H4 (cell line): ENCODE results near the gene TMEM187. TPM values are rescaled to one million over a fixed set of nuclear protein-coding genes. Genes with fewer than 3 reads are reported as not detected.
A peak's percentile ranks its signal among the peaks of the same experiment; 100 is the strongest.

Experiments
- DNase-seq: peaks from one replicate; pipeline ENCODE4 v3.0.0-alpha.2; 2015; ENCODE audit warnings: low spot score
- total RNA-seq: library from RNA; depleted of rRNA; stranded (reverse); fragments of >200 nt; shearing (Covaris generic); gene quantifications from 2 replicates; pipeline ENCODE4 v1.2.3, GENCODE V29; 2014; rRNA removed

The TMEM187 gene, protein sequence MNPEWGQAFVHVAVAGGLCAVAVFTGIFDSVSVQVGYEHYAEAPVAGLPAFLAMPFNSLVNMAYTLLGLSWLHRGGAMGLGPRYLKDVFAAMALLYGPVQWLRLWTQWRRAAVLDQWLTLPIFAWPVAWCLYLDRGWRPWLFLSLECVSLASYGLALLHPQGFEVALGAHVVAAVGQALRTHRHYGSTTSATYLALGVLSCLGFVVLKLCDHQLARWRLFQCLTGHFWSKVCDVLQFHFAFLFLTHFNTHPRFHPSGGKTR
- 2.2 and 2.7 TPM in 2 replicates for total RNA-seq

DNA sequence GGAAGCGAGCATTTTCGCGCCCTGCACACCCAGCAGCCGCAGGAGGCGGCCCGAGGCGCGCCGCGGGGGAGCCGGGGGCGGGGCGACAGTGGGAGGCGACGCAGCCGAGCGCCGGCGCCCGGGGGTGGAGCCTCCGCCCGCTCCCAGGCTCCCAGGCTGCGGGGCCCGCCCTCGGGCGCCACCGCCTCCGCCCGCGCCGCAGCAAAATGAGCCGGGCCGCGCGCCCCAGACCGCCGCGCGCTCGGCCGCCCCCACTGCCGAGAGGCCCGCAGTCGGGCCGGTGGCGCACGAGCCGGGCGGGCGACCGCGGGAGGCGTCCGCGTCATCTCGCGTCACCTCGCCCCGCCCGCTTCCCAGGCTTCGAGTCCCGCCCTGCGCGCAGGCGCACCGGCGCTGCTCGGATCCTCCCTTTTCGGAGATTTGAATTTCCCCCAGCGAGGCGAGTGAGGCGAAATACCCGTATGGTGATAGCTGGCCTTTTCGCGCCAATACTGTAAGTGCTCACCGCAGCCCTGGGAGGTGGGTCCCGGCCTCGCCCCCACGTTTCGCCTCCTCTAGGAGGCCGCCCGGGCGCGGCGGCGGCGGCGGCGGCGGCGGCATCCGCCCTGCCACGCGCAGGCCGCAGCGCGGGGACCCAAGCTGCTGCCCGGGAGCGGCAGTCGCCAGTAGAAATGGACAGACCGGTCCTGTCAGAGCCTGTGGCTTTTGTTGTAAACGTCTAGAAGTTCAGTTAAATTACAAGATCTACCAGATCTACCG lies at the start of gene TMEM187:
Gene TMEM187, plus strand, starts transcription at position 387 of the 759 bp plus-strand sequence. CDS start 9,309 bp downstream, outside the sequence.
- DNase-seq, result peak; percentile 90

DNA sequence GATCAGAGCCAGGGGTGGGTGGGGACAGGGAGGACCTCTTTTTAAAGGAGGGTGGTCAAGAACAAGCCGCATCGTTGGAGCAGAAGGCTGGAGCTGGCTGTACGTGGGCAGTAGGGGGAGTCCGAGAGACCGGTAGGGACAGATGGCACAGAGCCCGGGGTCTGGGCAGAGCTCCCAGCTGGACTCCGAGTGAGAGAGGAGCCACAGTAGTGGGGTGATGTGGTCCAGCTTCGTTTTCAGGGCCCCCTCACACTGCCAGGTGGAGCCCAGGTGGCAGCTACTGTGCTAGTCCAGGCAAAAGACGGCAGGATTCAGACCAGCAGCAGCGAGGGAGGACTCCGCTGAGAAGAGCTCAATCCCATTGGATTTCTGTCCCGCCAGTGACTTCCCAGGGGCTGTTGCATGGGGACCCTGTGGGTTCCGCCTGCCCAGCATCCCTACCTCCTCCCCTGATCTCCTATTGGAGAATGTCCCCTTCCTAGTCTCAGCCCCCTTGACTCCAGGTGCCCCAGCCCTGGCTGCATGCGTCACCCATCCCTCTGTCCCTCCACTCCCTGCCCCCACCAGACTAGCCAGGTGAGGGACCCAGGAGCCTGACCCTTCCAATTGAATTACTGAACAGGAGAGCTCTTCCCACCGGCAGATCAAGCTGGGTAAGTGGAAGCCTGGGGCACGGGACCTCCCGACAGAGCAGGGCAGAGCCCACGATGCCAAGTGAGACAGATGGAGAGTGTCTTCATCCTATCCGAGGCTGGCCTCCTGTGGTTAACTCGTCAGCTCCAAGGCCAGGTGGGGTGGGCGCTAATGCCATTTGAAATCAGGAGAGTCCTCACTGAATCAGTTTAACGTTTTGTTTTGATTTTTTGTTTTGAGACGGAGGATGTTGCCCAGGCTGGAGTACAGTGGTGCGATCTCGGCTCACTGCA lies 49.4 kb upstream of the TMEM187 start:
- DNase-seq, result peak; percentile 53

DNA sequence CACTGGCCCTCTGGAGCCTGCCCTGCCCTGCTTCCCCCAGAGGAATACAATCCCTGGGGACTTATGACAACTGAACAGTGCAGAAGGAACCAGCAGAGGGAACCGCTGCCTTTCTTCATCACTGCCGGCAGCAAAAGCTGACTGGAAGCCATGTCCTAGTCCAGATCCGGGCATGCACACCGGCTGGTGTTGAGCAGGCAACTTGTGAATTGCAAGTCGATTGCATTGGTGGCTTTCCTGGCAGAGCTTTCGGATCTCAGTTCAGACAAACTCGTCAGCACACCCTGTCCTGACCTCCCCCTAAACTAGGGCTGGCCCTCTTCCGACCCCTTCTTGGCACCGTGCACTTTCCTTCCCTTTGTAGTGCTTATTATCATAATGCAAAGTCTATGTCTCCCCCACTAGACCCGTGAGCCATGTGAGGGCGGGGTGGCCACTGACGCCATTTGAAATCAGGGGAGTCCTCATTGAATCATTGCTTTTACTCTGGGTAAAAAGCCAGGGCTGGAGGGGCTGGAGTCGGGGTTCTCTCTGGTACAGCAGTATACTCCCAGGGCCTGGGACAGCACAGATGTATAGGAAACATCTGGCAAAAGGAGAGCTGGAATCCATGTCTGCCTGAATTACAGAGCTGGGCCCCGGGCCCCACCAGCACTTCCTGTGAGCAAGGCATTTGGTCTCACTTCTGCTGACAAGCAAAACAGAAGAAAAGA lies 48.2 kb upstream of the TMEM187 start:
- DNase-seq, result peak; percentile 28

DNA sequence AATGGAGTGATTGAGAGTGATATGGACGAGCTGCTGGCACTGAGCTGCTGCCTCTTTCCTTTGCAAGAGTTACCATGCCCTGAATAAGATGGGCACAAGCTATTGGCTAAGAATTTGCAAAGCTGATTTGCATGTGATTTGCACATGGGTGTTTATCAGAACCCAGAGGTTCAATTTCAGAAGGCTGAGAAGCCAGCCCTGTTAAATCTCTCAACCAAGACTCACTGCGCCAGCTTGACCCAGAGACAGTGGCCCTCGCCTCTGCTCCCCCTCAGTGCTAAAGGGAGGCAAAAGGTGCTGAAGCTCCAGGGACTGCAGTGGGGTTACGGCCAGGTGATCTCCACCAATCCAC lies 47.2 kb upstream of the TMEM187 start:
- no peak for DNase-seq

DNA sequence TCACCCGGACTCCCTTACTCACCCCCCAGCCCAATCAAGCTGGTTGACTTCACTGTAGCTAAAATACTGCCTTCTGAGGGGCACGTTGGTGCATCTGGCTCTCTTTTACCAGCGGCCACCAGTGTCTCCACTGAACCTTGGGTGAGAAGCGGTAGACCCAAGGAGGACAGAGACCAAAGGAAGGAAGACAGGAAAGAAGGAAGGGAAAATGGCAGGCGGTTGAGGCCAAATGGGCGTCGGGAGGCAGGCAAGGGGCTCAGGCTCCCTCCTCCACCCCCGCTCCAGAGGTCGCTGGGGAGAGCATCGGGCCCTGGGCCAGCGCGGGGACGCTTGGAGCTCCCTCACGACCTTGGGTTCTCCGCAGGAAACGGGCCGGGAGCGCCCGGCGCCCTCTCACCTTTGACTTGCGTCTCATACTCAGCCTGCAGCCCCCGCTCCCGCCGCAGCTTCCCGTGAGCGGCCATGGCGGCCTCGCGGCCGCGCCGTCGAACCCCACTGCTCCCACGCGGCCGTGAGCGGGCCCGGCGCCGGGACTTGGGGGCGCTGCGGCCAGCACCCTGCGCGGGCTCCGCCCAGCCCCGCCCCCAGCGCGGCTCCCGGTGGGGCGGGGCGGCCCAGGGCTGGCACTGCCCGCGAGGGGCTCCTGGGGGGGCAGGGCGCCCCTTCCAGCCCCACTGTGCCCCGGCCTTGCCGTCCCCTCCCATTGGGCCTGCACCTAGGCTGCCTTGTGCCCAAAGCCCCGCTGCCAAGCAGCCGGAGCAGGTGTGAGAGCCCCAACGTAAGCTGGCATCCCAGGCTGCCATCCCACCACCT lies 46.6 kb upstream of the TMEM187 start, which contains the start of gene ARHGAP4:
Gene ARHGAP4, minus strand, starts transcription at position 526 of the 813 bp plus-strand sequence. Its CDS starts 62 bp downstream, at position 464.
- no peak for DNase-seq

DNA sequence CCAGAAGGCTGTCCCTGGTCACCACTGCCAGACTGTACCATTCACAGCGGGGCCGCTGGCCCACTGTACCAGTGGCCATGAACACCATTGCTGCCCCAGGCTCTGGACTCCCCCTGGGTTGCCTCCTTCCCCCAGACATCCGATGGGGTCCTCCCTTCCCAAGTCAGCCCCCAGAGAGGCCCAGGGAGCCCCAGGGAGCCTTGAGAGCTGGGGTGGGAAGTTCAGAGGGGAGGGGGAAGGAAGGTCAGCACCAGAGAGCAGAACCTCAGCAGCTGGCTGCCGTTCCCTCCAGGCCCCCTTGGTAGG lies 46.0 kb upstream of the TMEM187 start:
- DNase-seq, result no peak

DNA sequence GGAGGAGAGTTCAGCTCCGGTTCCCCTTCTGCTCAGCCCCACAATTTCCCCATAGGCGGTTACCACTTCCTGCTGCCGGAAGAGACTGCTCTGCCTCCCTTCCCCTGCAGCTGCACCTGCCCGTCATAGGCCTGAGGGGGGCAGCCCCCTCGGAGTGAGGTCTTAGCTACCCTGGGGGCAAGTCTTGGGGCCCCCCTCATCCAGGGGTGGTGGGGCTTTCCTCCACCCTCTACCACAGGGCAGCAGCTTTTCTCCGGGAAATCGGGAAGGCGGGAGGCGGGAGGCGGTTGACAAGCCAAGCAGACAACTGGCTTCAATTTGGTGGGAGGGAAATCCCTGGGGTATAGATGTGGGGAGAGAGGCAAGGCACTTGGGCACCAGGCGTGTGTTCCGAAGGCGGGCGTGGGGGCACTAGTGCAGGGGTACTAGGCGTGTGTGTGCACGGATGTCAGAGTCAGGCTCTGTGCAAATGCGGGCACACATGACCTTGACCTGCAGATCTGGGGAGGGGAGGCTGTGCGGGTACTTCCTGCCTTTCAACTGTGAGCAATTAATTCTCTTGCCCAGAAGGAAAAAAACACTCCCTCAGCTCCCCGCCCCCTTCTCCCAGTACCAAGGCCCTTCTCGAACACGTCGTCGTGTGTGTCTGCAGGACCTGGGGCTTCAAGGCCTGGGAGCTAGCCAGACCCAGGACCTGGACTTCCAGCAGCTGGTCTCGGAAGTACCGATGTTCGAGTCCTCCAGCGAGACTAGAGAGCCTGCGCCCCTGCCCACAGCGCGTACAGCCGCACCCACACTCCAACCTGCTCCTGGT lies 45.5 kb upstream of the TMEM187 start:
- DNase-seq, result no peak

DNA sequence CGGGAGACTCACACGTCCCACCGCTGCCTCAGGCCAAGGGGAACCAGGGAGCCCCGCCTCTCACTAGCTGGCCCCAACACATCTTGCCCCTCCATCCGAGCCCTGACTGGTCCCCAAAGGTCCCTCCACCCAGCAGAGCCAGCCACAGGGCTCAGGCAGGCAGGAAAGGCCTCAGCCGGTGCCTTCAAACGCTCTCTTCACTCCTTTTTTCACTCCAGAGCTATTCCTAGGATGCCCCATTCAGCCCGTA lies 45.0 kb upstream of the TMEM187 start:
- no peak for DNase-seq

DNA sequence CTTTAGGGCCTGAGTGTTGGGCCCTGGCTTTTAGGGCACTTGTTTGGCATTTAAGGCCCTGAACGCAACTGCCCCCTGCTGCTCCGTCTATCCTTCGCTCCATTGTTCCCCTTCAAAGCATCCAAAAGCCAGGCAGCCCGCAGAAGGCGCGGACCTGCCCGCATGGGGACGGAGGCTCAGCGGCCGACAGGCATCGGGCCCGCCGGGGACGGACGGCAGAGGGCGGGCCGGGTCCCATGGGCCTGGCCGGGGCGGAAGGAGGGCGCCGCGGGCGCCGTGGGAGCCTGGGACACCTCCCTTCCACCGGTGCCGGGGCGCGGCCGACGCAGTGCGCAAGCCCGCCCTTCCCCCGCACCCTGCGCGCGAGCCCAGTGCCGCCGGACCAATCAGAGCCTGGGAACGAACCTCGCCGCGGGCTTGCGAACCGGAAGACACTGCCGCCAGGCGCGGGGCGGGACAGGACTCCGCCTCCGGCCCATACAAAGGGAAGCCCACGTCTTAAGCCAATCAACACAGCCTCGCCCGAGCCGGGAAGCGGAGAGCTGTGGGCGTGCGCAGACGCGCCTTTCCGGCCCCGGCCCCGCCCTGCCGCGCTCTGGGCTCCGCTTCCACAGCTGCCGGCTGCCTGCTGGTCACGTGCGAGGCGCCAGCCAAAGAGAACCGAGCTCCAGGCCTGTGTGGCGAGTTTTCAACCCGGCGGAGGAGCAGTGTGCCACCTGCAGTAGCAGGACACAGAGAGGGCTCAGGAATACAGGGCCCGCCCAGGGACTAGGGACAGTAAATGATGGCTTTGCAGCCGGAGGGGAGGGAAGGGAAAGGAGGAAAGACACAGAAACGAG lies 44.4 kb upstream of the TMEM187 start:
- DNase-seq, result peak; percentile 96

DNA sequence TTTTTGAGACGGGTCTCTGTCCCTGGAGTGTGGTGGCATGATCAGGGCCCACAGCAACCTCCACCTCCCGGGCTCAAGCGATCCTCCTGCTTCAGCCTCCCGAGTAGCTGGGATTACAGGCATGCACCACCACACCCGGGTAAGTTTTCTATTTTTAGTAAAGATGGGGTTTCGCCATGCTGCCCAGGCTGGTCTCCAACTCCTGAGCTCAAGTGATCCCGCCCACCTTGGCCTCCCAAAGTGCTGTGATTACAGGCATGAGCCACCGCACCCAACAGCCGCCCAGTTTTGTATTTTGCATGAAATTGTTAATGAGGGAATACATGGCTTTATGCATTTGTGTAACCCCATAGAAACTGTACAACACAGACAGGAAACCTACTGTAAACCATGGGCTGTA lies 43.7 kb upstream of the TMEM187 start:
- no peak for DNase-seq

DNA sequence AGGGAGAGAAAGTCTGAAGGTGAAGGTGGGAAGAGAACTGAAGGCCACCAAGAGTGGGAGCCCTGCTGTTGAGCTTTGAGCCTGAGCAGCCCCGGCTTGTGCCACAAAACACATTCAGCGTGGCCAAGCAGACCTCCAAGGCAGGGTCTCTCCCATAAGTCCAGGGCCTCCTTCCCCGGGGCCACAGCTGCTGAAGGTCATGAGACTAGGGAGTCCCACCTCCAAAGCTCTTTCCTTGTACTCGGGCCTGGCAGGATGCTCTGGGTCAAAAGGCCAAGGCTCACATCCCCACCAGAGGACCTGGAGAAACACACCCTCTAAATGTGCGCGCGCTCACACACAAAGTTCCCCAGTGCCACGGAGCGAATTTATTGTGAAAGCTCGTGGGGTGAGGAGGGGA lies 43.0 kb upstream of the TMEM187 start:
- DNase-seq, result no peak

DNA sequence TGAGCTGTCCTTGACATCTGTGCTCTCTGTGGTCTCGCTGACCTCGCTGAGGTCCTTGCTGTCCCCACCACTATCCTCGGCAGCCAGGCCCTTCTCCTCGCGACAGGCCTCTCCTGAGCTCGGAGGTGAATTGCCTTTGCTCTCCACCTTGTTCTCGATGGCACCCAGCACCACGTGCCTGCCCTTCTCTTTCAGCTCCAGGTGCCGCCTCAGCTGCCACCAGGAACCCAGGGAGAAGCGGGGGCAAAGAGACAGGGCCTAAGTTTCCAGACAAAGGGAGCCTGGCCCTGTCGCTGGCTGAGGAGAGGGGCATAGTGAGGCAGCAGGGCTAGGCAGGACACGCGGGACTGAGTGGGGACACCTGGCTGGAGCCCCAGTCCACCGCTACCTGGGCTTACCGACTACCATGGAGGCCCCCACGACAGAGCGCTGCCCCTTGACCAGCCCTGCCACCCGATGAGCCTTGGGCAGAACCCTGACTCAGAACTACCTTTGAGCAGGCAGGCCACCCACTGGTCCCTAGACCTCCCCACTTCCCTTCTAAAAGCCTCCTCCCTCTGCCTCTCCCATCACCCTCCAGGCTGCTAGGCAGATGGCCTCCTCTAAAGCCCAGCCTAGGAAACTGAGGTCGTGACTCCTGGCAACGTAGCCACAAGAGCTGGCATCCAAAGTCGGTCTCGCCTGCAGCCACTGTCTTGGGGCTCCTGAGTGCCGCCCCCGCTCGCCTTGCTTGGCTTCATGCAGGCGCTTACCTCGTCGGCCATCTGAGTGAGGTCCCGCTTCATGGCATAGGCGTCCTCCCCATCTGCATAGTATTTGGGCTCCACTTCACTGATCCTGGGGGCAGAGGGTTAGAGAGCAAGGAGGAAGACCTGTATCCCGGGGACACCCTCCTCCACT lies 42.3 kb upstream of the TMEM187 start:
- no peak for DNase-seq

DNA sequence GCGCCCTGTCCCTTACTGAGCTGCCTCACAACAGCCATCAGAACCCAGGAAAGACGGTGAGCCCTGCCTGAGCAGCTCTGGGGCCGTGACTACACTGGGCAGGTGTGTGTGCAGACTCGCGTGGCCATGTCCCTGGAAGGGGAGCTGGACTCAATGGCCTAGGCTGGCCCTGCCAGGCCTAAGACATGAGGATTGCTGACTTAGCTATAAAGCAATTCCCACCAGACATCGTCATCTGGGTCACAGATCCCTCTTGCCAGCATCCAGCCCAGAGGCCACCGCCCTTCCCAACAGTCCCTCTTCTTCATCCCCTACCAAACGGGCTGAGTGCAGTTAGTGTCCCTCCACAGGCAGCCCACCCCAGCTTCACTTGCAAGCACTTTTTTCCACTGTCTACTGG lies 41.4 kb upstream of the TMEM187 start:
- DNase-seq, result no peak

DNA sequence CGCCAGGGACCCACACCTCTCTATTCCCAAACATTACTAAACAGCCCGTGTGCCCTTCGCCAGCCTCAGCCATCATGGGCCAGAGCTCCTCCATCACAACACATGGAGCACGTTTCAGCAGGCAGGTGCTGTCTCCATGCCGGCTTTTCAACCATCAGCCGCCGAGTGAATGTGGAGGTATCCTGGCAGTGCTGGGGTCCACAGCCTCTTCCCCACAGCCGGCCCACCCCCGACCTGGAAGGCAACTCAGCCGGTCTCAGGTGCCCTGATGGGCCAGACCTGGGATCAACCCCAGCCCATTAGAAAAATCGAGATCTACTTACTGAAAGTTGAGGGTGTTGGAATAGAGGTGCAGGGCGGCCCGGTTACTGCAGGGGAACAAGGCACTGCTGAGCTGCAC lies 40.8 kb upstream of the TMEM187 start:
- DNase-seq, result no peak

DNA sequence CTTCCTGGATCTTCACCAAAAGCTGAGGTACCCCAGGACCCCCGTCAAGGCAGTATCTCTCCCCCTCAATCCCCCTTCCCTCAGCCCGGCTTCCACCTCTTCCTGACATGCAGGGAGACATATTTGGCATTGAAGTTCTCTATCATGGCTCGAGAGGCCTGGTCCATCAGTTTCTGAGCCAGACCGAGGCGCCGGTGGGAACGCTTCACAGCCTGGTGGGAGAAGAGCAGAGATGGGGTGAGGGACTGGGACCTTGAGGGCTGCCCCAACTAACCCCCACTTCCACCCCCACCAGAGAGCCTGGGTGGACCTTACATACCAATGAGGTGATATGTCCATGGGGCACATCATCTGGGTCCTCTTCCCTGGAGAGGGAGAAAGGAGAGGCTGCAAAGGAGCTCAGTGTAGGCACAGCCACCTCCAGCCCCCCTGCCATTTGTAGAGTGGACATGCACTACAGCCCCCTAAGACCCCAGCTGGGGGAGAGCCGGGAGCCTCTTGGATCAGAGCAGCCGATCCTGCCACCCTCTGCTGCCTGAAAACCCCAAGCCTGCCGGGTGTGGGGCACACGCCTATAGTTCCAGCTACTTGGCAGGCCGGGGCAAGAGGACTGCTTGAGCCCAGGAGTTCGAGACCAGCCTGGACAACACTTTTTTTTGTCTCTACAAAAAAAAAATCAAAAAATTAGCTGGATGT lies 40.2 kb upstream of the TMEM187 start:
- no peak for DNase-seq

DNA sequence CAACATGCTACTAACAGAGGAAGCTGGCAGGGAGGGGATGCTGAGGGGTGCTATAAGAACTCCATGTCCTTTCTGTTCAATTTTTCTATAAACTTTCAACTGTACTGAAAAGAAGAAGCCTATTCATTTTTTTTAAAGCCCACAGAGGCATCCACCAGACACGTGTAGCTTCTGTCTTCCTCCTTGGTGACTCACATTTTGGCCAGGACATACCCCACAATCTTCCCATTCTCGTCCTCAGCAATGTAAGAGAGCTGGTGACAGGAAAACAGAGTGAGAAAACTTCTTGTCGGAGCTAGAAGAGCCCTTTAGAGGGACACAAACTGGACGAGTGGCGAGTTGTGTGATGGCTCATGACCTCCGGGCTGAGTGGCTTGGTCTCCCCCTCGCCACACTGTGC lies 38.8 kb upstream of the TMEM187 start:
- DNase-seq, result no peak

DNA sequence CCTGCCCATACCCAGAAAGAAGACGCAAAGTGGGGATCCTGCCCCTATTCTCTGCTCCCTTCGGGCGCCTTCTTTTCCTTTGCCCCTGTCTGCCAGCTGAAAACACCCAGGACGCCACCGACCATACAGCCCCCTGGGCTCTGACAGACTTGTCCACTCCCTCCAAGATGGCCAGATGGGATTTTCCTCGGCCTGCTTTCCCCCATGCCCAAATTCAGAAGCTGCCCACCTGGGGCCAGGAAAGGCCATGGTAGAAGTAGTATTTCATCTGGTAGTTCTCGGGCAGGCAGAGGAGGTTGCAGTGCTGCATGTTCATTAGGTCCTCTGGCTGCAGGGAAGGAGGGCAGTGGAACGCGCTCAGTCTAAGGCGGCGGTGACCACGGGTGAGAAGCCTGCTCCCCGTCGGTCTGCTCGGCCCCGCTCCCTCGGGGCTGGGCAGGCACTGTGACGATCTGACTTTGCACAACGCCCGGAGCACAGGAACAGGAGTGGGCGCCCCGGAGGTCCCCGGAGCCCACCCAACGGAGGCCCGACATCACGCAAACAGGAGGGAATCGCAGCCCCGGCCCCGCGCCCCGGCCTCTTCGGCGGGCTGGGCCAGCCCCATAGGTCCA lies 38.3 kb upstream of the TMEM187 start:
- DNase-seq, result no peak
